GM12872 (cell line): Measurements from ENCODE around the gene AUTS2.

Experiments
- CTCF ChIP-seq: IDR thresholded peaks from 3 replicates; pipeline ENCODE4 v1.5.1; 2011; ENCODE audit warnings: low read depth, mild to moderate bottlenecking, low read length, moderate library complexity; ENCODE audit not compliant: insufficient read depth

Gene AUTS2

GRCh38 chr7:70233776-70234175, 635.5 kb downstream of the AUTS2 start:
- no peak for TF ChIP-seq CTCF

GRCh38 chr7:70237256-70237655, 639.0 kb downstream of the AUTS2 start:
- no peak for TF ChIP-seq CTCF

- TF ChIP-seq CTCF: no peak
Observed at GRCh38 chr7:70237831-70238575, 639.7 kb downstream of the AUTS2 start.

GRCh38 chr7:70239918-70240317, 641.6 kb downstream of the AUTS2 start:
- no peak for TF ChIP-seq CTCF

- TF ChIP-seq CTCF: no peak
Observed at GRCh38 chr7:70240873-70241272, 642.6 kb downstream of the AUTS2 start.

- no peak for TF ChIP-seq CTCF
Observed at GRCh38 chr7:70241536-70242175, 643.4 kb downstream of the AUTS2 start.

GRCh38 chr7:70242826-70243225, 644.6 kb downstream of the AUTS2 start:
- no peak for TF ChIP-seq CTCF
